HG03280 (cell line): ENCODE measurements around the gene GCA.
A peak's percentile ranks its signal among the peaks of the same experiment; 100 is the strongest.

Experiments
- ATAC-seq: cut with Tn5 transposase; IDR thresholded peaks from one replicate; pipeline ENCODE4 v1.9.1; 2021; ENCODE audit warnings: mild to moderate bottlenecking, moderate library complexity; ENCODE audit not compliant: unreplicated experiment

Gene GCA

DNA sequence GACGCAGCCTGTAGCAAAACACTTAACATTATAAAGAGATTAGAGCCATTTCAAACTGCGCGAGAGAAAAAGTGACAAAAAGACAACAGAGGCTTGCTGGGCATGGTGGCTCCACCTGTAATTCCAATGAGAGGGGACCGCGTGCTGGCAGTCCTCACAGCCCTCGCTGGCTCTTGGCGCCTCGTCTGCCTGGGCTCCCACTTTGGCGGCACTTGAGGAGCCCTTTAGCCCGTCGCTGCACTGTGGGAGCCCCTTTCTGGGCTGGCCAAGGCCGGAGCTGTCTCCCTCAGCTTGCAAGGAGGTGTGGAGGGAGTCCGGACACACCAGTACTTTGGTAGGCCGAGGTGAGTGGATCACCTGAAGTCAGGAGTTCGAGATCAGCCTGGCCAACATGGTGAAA is 16.1 kb upstream of the GCA start:
- no peak for ATAC-seq

DNA sequence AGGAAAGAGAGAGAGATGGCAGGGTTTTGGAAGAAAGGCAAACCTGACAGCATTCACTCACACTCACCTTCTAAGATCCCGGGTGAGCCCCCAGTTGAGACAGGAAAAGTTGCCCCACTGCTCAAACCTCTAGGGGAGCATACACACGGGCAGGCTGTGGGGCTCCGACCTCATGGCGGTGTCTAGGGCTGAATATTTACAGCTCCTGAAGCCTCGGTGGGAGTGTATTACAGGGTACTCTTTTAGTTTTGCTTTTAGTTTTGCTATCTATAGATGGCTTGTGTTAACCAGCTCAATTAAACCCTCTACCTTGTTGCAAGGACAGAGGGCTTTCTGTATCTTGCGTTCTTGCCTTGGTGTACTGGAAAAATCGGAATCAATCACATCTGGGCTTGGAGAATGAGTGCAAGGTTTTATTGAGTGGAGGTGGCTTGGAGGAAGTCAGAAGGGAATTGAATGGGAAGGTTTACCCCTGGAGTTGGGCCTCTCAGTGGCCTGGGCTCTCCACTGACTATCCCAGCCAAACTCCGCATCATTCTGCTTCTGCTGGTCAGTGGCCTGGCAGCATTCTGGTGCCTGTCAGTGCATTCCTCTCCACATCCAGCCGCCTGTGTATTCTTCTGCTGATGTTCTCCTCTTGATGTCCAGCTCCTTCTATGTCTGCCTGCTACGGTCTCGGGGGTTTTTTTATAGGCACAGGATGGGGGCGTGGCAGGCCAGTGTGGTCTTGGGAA is 15.3 kb upstream of the GCA start:
- peak; percentile 91 for ATAC-seq

DNA sequence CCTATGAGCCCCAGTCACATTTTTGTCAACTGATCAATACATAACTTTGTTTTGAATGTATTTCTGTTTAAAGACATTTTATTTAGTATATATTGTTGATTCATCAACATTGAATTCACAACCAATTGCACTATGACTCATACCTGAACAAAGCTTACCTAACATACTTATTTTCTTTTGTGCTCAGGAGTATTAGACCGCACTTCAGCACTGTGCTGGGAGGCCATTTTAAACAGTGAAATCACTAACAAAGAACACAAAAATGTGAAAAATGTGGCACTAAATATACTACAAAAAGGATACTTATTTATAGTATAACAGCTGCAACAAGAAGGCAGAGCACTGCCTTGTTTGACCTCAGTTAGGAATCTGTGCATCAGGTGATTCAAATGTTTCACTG is 13.1 kb upstream of the GCA start:
- no peak for ATAC-seq

DNA sequence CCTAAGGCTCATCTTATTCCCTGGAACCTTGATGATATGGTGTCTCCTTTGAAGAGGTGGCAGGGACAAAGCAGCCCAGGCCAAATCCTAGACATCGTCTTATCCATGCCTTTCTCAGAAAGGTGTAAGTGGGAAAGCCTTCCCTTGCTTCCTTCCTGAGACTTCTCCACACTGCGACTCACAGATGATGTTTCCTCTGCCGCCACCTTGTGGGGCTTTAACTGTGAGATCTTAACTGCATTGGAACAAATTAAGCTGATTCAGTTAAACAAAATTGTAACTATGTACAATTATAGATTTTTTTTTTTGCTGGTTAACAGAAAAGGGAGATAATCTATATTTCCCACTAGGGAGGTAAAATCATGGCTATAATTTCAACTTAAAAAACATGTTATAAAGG is 10.0 kb upstream of the GCA start:
- no peak for ATAC-seq

DNA sequence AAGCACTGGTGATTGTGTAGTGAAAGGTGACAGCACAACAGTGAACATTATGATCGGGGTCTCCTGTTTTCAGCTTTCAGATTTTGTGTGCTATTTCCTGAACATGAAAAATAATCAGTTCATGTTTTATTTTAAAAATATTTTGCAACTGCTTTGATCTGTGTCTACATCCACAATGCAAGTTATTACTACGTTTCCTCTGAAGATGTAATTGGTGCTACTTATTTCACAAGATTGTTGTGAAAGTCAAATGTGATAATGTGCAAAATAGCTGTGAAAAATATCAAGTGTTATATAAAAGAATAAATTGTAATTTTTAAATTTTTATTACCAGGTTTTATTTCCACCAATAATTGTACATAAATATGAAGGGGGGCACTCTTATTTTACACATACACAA is 6.1 kb upstream of the GCA start:
- no peak for ATAC-seq

DNA sequence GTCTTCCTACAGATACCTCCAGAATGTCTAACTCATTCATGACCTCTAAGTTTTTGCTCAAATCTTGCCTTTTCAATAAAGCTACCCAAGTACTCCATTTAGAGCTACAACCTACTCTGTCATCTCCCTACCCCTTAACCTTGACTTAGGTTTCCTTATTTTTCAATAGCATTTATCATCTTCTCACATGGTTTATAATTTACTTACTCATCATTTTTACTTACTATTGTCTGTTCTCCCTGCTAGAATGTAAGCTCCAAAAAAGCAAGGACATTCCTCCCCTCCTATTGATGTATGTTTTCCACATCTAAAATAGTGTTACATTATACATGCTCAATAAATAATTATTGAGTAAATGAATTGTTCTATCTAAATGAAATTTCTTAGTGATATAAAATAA is 3.1 kb upstream of the GCA start:
- no peak for ATAC-seq

DNA sequence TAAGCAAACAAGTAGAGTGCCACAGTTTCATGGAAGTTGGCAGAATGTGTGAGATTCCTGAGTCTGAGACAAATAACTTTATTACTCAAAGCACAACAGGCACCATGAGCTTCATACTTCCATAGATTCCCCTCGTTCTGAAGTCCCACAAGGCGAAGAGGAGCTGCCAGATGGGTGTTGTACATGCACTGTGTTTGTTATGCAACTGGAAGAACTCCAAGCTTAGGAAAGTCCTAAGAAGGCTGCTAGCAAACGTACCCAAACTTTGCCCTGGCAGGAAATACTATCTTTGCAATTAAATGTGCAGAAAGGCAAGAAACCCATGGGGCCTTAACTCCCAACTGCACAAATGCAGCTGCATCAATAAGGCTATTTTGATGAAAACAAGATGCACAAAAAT is 1.6 kb upstream of the GCA start:
- no peak for ATAC-seq

DNA sequence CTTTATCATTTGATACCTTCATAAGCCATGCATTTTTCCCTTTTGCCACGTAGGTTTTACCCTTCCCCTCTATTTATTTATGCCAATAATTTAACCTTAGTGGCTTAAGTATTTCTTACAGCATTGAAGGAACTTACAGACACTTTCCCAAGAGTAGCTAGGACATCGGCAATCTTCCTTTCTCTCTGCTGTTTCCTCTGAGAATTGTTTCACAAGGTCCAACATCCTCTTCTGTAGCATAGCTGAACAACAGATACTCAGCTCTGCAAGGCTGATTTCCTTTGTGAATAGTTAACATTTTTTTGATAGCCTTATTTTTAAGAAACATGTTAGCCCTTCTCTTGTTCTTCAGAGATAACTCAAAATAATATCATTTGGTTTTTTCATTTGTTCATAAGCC is 1.1 kb upstream of the GCA start:
- no peak for ATAC-seq

DNA sequence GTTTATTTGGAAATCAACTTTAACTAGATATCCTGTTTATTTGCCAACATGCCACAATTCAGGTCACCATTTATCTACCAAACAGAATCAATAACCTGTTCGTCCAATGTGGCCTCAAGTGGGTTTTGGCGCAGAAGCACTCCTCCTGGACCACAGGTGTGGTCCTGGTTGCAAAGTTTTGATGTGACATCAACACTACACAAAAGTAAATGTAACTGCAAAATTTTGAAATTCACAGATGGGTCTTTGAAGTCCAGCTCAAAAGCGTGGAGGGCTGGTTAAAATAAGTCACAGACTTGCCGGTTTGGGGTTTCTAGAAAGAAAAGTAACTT is 474 bp upstream of the GCA start:
- ATAC-seq, result no peak

DNA sequence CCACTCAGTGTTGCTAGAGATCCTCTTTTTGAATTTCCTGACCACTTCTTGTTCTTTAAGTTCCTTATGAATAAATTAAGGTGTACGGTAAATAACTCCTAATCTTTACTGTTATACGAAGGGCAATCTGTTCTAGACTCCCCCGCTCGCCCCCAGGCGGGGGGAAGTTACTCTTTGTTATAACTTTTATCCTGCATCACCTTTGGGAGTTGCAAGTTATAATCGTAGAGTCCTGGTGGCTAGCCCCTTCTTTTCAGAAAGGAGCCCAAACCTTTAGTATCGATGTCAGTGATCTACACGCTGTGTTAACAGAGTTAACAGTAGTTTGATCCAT is 652 bp downstream of the GCA start:
- ATAC-seq, result no peak

DNA sequence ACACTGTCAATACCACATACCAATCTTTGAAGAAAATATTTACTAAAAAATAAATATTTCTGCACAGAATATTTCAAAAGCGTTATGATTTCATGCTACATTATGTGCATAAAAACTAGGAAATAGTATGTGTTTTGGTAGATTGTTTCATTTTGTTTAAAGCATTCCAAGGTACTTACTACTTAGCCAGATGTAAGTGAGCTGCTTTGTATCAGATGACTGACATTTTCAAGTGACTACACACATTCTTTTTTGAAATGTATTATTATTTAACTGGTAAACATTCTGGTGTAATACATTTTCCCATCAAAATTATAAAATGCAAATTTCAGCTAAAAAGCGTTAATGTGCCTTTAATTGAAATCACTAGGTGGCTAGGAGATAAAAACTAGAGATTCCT is 21.5 kb downstream of the GCA start:
- ATAC-seq, result no peak

DNA sequence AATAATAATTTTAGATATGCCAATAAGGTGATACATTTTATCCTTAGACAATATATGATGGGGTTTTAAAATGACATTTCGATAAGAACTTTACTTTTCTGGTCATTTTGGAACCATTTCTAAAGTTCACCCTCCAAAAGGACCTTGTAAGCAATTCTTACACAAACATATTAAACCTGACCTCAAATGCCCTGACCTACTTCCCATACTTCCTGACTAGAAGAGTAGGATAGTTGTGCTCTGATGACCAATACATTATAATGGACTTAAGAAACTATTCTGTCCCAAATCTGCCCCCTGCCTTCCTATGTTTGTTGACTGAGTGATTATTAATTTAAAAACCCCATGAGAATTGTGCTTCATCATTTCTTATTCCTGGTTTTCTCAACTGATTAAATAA is 24.6 kb downstream of the GCA start:
- ATAC-seq, result no peak

DNA sequence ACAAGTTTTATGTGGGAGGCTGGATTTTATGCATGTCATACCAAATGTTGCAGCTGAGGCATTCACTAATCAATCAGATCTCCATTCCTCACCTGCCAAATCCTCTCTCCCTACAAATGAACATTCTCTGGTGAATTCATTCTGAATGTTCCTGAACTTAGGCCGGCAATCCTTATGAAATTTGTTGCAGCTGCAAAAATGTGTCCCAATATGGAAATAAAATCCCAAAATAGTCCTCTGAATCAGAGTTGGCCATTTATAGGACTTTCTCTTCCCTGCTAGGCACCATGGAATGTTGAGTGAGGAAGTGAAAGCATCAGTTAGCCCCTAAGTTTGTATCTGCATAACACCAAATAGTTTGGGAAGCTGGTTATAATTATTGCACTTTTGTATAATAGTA is 25.6 kb downstream of the GCA start:
- no peak for ATAC-seq

DNA sequence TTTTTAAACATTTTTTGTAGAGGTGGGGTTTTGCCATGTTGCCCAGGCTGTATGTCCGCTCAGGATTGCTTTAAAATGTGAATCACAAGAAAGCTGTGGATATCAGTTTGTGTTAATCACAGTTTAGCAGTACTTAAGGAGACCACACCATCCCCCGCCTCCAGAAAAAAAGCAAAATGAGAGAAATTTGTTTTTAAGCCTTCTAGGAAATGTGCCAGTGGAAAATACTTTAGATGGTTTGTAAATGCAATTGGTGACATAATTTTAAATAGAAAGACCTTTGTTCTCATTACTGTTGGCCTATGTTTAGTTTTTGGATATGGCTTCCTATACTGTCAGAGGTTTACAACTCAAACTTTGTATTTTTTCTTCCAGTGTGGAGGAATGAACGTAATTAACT is 27.0 kb downstream of the GCA start:
- no peak for ATAC-seq

DNA sequence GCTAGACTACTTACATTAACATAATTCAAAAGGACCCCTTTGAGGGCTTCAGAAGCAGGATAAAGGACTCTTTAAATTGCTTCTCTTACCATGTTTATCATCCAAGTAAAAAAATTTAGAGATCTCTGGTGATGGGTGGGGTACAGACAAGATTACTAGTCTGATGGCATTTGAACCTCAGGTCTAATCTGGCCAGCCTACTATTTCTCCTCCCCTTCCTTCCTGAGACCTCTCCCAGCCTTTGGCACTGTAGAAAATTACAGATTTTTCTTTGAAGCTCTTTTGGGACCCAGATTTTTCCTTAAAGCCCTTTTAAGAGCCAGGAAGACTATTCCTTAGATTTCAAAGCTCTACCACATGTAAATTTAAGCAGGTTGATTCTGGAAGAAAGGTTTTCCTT is 28.9 kb downstream of the GCA start:
- no peak for ATAC-seq

DNA sequence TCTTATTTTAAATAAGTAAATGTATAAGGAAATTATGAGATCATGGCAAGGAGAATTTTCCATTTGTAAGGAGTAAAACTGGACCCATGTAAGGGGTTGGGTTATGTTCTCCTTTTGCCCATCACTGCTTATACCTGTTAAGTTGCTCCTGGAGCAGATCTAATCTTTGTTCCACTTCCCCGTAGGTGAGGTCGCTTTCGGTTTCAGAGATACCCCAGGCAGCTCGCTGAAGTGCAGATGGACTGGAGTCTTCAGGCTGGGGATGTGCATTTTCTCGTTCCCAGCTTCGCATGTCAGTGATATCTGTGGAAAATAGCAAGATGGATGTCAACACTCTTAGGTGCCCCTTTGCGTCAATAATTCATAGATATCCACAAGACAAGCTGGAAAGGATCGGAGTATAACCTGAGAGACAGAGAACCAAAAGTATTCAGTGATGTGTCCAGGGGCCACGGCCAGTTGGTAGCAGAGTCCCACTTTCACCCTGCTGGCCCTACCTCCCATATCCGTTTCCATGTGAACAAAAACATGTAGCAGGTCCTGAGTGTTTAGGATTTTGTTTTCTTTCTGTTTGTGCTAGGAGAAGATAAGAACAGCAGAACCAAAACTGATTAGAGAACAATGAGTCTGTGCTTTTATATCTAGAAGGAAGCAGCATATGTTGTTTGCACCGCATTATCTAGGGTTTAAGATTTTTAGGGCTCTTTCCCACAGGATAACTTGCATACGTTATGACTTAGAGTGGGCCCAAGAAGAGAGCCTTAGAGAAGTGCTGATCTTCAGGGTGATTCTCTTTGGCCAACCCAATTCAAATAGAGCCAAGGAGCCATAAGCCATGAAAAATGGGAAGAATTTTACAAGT is 36.0 kb downstream of the GCA start:
- no peak for ATAC-seq

DNA sequence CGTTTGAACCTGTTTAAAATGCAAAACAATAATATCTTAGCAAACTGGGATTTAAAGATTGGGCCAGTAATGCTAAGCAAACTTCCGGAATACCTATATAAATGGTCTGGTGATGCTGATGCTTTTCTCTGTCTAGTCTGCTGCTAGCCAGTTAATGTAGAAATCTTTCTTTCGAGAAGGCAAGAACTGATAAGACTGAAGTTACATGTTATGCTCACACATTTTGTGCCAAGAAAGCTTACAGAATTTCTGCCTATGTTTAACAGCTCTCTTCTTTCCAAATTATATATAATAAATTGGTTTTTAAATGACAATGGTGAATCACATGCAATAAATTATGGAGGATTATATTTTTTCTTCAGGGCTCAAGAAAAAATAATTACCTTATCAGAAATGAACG is 37.9 kb downstream of the GCA start:
- no peak for ATAC-seq

DNA sequence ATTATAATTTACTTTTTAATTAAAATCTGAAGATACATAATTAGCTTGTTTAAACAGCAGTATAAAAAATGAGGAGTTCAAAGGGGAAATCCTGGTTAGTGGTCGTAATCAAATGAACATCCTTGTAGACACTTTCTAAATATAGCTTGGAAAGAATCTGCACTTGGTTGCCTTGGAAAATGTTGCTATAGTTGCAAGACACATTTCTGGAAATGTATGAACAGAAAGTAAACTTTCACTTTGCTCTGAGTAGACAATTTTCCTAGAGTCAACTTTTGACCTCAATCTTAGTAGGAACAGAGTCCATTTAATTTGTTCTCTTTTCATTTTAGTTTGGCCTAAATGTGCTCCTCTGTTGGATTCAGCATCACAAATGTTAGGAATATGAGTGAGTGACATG is 38.3 kb downstream of the GCA start:
- ATAC-seq, result no peak

DNA sequence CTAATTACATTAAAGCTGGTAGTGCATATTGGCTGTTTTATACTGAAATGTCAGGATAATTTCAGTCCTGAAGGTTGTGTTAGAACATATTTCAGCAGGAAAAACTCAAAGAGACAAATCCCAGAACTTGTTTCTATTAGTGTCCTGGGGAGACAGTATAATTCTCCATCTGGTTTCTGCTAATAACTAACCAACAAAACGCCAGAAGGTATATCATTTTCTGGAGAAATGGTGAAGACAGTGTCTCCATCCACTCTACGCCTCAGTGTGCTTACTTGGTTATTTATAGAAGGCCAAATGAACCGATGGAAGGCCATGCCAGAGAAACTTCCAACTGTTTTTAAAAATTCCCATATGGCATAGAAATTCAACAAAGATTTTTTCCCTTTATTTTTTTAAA is 41.6 kb downstream of the GCA start:
- ATAC-seq, result no peak

DNA sequence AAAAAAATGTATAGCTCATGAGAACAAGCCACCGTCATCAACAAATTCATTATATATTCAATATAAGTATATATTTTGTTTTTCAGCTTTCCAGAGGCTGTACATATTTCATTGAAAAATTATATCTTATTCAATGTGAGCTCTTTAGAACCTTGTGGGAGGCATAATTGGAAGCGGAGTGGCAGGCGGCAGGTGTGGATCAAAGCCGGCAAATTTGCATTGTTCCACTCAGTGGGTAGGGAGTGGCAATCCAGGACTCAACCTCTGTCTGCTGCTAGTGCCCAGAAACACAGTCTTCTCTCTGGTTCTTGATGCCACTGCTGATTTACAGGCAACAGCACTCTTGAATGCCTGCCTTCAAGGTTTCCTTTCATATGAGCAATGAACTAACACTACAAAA is 46.9 kb downstream of the GCA start:
- ATAC-seq, result no peak

DNA sequence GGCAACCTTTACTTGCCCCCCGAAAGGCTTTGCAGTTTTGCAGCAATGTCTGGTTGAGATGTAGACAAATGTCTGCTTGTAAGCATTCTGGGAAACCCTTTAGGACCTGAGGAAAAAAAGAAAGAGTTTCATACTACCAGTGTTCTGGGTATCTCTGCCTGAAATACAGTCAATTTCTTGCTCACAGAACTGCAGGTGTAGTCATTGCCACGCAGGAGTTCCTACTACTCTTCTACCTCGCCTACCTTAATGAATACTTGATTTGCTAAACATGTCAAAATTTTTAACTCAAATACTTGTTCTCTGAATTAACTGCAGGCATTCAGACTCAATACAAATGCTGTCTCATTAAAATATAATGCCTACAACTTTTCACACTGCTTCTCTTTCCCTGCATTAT is 56.4 kb downstream of the GCA start:
- no peak for ATAC-seq

DNA sequence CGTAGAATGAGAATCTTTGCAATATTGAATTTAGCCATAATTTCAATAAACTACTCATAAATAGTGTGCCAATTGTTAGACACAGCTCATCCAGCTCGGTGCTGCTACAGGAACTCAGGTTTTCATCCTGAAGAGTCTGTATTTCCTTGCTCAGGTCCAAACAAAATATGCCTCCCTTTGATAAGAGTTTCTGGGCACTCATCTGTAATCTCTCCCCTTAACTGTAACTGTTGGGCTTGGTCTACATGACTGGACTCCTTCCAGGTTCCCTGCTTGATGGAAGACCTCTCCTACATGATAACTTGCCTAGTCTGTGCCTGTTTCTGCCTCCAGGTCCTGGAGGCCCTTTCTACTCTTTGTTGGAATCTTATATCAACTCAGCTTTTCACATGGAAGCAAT is 57.9 kb downstream of the GCA start:
- ATAC-seq, result no peak

DNA sequence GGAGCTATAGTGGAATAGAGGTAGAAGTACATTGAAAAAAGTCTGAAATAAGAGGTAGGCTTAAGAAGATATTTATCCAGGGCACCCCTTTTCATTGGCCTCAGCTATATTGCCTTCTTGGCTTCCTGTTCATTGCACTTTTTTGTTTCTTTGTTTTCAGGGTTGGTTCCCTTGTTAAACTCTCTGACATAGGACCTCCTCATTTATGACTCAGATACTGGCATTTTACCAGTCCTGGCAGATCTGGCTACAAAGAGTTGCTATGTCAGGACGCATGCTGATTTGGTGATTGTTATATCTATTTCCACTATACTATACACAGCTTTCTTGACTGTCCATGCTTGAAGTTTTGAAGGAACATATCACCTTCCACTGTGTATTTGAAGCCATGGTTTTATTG is 60.0 kb downstream of the GCA start:
- no peak for ATAC-seq
